GM12865 (cell line): Measurements from ENCODE around the gene MUTYH.

Source experiments
- DNase-seq: peaks from one replicate; pipeline ENCODE4 v3.0.0; 2010; ENCODE audit warnings: low read depth
- H3K4me3 ChIP-seq: 2 replicates; pipeline ENCODE4 v1.5.1; 2011; ENCODE audit warnings: mild to moderate bottlenecking, low read depth, low read length, control low read depth
- CTCF ChIP-seq: IDR thresholded peaks from 2 replicates; pipeline ENCODE4 v1.5.1; 2011; ENCODE audit warnings: low read length, control low read depth, low read depth, inconsistent platforms; ENCODE audit not compliant: insufficient read depth; ENCODE audit errors: missing control alignments

Gene MUTYH

GRCh38 chr1:45353685-45354084 is 13.4 kb upstream of the MUTYH start:
- no peak for TF ChIP-seq CTCF
- no peak overlapping the region for H3K4me3 ChIP-seq
- no peak for DNase-seq

- no peak for TF ChIP-seq CTCF
- DNase-seq = no peak
- no peak overlapping the region for H3K4me3 ChIP-seq
Observed at GRCh38 chr1:45351508-45351907, 11.3 kb upstream of the MUTYH start.

- no peak overlapping the region for H3K4me3 ChIP-seq
- no peak for TF ChIP-seq CTCF
- no peak for DNase-seq
Observed at GRCh38 chr1:45348966-45349677, 8.9 kb upstream of the MUTYH start.

GRCh38 chr1:45348609-45348965 is 8.3 kb upstream of the MUTYH start:
- TF ChIP-seq CTCF = no peak
- DNase-seq = no peak
- H3K4me3 ChIP-seq = no peak overlapping the region

- H3K4me3 ChIP-seq = no peak overlapping the region
- no peak for DNase-seq
- TF ChIP-seq CTCF = no peak
Observed at GRCh38 chr1:45348020-45348419, 7.8 kb upstream of the MUTYH start.

- no peak for DNase-seq
- H3K4me3 ChIP-seq = no peak overlapping the region
- no peak for TF ChIP-seq CTCF
Observed at GRCh38 chr1:45346473-45346872, 6.2 kb upstream of the MUTYH start.

- no peak for DNase-seq
- H3K4me3 ChIP-seq = no peak overlapping the region
- TF ChIP-seq CTCF = no peak
Observed at GRCh38 chr1:45345014-45345413, 4.8 kb upstream of the MUTYH start.
